Left ventricle myocardium inferior (tissue), 1 donor: ENCODE measurements around the gene IQGAP2. TPM values are rescaled to one million over a fixed set of nuclear protein-coding genes. Genes with fewer than 3 reads are reported as not detected.

Source experiments
- DNase-seq: peaks from one replicate; pipeline ENCODE4 v3.0.0-alpha.2; 2020
- H3K27ac ChIP-seq: fragments of 200-600 bp; replicated peaks from 2 replicates; pipeline ENCODE4 v1.8.0; 2021
- H3K27me3 ChIP-seq: fragments of 200-600 bp; 2 replicates; pipeline ENCODE4 v1.8.0; 2021; ENCODE audit warnings: low read depth
- H3K36me3 ChIP-seq: fragments of 200-600 bp; 2 replicates; pipeline ENCODE4 v1.8.0; 2021
- H3K4me1 ChIP-seq: fragments of 200-600 bp; 2 replicates; pipeline ENCODE4 v1.8.0; 2021
- H3K4me3 ChIP-seq: fragments of 200-600 bp; 2 replicates; pipeline ENCODE4 v1.8.0; 2021; ENCODE audit warnings: mild to moderate bottlenecking, moderate library complexity
- H3K9me3 ChIP-seq: fragments of 200-600 bp; replicated peaks from 2 replicates; pipeline ENCODE4 v1.8.0; 2021
- intact Hi-C: fragments of 100-400 bp; cut with micrococcal nuclease; formaldehyde crosslinking; loops from one replicate; pipeline ENCODE4 v1.11.0; 2022
- total RNA-seq: library from RNA; stranded (reverse); fragmentation: NEBNext Ultra II Directional; extraction: Animal tissue kit (Norgen Biotek cat#: 25700); gene quantifications from one replicate; pipeline ENCODE4 v1.2.1, GENCODE V29; 2021
- TF ChIP-seq, protein P1 (sequence below): fragments of 200-600 bp; IDR thresholded peaks from 2 replicates; pipeline ENCODE4 v1.8.0; 2021; ENCODE audit warnings: antibody characterized with exemption, mild to moderate bottlenecking, borderline replicate concordance
- donor health status: DM: no; HTN: yes; CAD: no; lungs with severe emphysema.

Gene IQGAP2
- total RNA-seq, 1 donor from 2014 or later: 4.1 TPM

DNA sequence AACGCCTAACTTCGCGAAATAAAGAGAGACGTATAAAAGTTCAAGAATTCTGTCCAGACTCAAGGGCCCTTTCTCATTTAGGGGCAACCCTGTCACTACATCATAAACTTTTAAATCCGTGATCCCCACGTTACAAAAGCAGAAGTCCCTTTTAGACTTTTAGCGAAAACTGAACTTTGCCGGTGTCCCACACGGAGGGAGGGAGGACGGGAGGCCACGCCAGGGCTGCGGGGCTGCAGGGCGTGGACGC, 312.3 kb downstream of the IQGAP2 start:
- Histone ChIP-seq H3K4me1 (peaks cover 41% of the 10 kb centered on the region), H3K36me3 (no peaks in the 10 kb centered on the region), H3K27me3 (peaks cover 42% of the 10 kb centered on the region), H3K9me3 (no peaks in the 10 kb centered on the region), H3K4me3 (peak overlapping the region; percentile 76), H3K27ac (peak overlapping the region; percentile 78)
- no peak for DNase-seq
- intact Hi-C loops: no loop called here
- TF ChIP-seq, protein P1, sequence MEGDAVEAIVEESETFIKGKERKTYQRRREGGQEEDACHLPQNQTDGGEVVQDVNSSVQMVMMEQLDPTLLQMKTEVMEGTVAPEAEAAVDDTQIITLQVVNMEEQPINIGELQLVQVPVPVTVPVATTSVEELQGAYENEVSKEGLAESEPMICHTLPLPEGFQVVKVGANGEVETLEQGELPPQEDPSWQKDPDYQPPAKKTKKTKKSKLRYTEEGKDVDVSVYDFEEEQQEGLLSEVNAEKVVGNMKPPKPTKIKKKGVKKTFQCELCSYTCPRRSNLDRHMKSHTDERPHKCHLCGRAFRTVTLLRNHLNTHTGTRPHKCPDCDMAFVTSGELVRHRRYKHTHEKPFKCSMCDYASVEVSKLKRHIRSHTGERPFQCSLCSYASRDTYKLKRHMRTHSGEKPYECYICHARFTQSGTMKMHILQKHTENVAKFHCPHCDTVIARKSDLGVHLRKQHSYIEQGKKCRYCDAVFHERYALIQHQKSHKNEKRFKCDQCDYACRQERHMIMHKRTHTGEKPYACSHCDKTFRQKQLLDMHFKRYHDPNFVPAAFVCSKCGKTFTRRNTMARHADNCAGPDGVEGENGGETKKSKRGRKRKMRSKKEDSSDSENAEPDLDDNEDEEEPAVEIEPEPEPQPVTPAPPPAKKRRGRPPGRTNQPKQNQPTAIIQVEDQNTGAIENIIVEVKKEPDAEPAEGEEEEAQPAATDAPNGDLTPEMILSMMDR: no peak

DNA sequence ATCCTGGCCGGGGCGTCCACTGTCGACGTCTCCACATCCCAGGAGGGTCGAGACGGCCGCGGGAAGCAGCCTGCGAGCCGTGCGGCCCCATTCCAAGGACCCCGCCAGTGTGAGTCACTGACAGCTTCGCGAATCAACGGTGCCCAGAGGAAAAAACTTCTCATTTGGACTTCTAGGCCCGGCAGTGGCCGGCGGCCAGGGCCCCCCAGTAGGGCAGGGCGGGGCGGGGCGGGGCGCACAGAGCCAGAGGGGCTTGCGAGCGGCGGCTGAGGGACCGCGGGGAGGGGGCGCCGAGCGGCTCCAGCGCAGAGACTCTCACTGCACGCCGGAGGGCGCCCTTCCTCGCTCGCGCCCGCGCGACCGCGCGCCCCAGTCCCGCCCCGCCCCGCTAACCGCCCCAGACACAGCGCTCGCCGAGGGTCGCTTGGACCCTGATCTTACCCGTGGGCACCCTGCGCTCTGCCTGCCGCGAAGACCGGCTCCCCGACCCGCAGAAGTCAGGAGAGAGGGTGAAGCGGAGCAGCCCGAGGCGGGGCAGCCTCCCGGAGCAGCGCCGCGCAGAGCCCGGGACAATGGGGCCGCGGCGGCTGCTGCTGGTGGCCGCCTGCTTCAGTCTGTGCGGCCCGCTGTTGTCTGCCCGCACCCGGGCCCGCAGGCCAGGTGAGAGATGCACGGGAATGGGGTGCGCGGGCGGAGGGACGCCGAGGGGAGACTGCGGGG, 312.8 kb downstream of the IQGAP2 start, which contains the start of gene F2R:
TSS of gene F2R (plus strand) at position 391 of the 720 bp plus-strand sequence. CDS start at position 573, 182 bp downstream.
- TF ChIP-seq, protein P1: peak; percentile 69
- no peaks in the 10 kb centered on the region for H3K36me3 ChIP-seq
- DNase-seq: peak; percentile 73
- intact Hi-C loops: no loop called here
- H3K4me3 ChIP-seq: peak within 1 kb of the TSS; percentile 76
- peak within 1 kb of the TSS; percentile 78 for H3K27ac ChIP-seq
- H3K9me3 ChIP-seq: no peaks in the 10 kb centered on the region
- H3K4me1 ChIP-seq: peaks cover 46% of the 10 kb centered on the region
- H3K27me3 ChIP-seq: peaks cover 42% of the 10 kb centered on the region

DNA sequence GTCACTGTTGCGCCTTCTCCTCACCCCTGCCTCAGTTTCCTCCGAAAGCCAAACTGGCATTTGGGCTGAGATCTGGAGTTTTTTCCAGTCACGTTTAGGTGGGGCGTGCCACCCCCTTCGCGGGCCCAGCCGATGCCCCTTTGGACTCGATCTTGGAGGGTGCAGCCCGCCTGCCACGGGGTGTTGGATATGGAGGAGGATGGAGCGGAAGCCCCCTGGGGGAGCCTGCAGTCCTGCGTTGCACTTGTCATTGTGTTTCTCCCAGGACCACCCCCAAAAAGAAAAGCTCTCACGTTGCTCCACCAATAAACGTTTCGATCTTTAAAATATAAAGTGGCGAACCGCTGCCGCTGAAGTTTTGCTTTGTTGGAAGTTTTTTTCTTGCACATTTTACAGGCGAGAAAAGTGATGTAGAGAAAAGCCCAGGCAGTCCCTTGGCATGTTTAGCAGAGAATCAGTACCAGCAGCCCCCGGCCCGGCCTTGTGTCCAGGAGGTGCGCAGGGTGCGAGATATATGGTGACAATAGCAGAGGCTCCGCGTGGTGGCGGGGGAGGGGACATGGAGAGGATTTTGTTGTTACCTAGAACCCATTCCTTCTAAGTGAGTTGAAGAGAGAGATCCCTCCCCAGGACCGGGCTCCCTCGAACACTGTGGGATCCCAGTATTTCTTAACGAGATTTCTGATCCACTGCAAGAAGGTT, 313.5 kb downstream of the IQGAP2 start:
- intact Hi-C loops: no loop called here
- Histone ChIP-seq H3K36me3 (no peaks in the 10 kb centered on the region), H3K4me3 (peak overlapping the region; percentile 76), H3K27ac (peak overlapping the region; percentile 78), H3K9me3 (no peaks in the 10 kb centered on the region), H3K4me1 (peaks cover 53% of the 10 kb centered on the region), H3K27me3 (peaks cover 42% of the 10 kb centered on the region)
- DNase-seq: peak; percentile 29
- TF ChIP-seq, protein P1: no peak

DNA sequence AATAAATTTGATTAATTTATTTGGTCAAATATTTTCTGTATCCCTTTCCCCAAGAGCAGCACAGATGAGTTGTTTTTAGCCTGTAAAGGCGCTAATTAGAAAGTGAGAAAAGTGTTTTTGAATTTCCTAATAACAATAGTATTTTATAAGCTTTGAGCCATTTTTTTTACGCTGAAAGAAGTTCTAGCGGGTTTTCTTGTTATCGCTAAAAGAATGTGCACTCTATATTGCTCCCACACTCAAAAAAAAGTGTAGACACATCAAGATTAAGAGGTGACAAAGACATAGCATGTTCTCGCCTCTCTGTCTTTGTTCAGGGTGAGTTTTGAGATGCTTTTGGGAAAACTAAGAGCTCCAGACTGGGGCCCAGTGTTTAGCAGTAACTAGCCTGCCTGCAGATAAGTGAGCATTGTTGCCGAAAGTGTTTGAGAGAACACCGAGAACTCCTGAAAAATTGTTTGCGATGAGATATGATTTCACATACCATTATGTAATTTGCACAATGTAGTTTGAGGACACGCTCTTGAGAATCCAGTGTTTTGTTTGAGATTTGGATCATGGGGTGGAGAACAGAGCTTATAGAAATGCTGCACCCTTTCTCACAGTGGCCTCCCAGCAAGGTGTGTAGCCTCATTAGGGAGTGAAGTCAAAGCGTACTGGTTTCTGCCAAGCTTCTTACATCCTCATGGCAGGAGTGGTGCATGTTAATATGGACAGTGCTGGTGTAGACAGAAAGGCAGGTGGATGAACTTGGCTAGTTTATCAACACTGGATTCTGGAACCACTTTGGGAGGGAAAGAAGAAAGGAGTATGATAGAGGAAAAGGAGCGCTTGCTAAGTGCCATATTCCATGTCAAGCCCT, 314.4 kb downstream of the IQGAP2 start:
- no peak for DNase-seq
- intact Hi-C loops: no loop called here
- H3K4me1 ChIP-seq: peaks cover 55% of the 10 kb centered on the region
- H3K27ac ChIP-seq: peak overlapping the region; percentile 78
- no peaks in the 10 kb centered on the region for H3K36me3 ChIP-seq
- no peaks in the 10 kb centered on the region for H3K9me3 ChIP-seq
- TF ChIP-seq, protein P1: no peak
- peak overlapping the region; percentile 76 for H3K4me3 ChIP-seq
- H3K27me3 ChIP-seq: peaks cover 42% of the 10 kb centered on the region

DNA sequence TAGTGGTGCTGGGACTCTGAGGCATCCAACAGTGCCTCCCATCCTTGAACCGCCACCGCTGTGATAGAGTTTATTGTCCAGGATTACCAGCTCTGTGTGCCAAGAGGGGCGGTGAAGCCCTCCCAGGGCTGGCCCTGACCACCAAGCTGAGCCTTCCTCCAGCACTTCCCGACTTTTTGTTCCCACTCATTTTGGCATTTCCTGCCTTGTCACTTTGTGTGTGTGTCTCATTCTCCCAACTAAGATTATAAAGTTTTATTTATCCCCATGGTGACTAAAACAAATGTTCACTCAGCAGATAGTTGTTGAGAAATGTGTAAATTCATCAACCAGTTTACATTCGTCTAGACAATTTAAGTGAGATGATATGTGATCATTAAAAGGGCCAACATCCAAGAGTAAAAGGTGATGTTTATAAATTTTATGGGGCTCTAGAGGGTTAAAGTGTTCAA, 315.3 kb downstream of the IQGAP2 start:
- TF ChIP-seq, protein P1: no peak
- Histone ChIP-seq H3K36me3 (no peaks in the 10 kb centered on the region), H3K27me3 (peaks cover 40% of the 10 kb centered on the region), H3K9me3 (no peaks in the 10 kb centered on the region), H3K27ac (no peak overlapping the region), H3K4me1 (peaks cover 55% of the 10 kb centered on the region), H3K4me3 (peak overlapping the region; percentile 76)
- DNase-seq: no peak
- intact Hi-C loops: no loop called here
